ENCODE results near the gene FLOT1.
A peak's percentile ranks its signal among the peaks of the same experiment; 100 is the strongest.

The FLOT1 gene

GRCh38 chr6:30700340-30700739 is 42.1 kb downstream of the FLOT1 start:
- no peak for DNase-seq (ENCODE audit: low read depth in 2 of 2)

DNA sequence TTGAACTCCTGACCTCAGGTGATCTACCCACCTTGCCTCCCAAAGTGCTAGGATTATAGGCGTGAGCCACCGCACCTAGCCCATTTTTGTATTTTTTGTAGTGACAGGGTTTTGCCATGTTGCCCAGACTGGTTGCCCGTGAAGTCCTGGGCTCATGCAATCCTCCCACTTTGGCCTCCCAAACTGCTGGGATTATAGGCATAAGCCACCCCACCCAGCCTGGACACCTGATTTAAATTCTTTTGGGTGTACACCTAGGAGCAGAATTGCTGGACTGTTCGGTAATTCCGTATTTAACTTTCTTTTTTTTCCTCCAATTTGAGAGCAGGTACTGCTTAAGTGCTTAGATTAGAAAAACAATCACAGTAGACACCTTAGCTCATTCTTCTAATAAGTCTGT is 46.1 kb downstream of the FLOT1 start:
- DNase-seq (ENCODE audit: low read depth in 2 of 2), result no peak

DNA sequence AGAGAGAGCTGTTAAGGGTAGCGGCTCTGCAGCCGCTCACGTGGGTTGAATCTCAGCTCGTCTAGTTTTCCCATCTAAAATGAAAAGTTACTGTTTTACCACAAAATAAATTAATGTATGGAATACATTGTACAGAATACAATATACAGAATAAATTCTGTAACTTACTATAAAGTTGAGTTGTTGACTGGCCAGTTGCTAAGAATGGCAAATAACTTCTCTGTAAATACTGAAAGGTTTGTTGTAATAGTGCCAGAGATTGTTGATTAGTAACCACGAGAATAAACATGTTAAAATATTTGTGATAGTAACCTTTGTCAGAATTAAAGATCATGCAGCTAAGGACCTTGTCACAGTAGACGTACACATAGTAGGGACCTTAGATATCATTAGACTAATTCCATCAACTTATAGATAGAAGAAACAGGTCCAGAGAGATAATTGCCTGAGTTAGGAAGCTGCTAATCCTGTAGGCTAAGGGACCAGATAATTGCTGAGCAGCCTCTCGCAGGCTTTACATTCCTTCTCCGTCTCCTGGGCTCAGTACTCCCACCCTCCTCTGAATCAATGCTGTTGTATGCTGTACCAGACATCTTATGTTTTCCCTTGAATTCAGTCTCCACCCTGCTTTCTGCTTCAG is 51.2 kb downstream of the FLOT1 start:
- no peak for DNase-seq (ENCODE audit: low read depth in 2 of 2)

DNA sequence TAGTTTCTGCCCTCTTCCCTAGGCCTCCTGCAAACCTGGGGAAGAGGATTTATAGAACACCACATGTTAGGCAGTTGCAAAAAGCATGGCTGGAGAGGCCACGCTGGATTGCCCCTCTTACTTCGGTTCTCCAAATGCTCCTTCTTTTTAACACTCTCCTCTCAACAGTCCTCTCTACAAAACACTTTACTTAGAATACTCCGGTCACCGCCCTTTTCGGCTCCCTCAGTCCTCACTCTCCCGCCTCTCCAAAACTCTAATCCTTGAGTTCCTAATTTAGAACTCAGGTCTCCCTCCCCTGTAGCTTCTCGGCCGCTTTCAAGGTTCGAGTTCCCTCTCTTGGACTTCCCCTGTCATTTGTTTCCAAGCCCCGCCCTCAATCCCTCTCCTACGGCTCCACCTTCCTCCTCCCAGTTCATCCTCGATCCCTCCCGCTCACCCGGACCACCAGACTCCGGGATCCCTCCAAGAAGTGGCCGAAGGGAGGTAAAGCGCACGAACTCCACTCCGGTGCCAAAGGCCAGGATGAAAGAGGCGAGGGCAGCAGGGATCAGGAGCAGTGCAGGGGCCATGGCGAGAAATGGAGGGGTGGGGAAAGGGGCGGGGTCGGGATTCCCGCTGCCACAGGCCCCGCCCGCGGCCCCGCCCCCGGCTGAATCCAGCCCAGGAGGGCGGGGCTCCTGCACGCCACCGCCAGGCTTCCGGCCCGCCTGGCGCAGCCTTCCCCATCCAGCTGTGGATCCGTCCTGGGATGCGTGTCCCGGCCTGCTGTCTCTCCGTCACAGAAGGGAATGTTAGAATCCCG is 51.9 kb downstream of the FLOT1 start, which contains the start of gene NRM:
Gene NRM (minus strand): TSS at position 582 of the 805 bp plus-strand sequence. CDS start 10 bp downstream, at position 572.
- peak in 1 of 2 experiments; percentile 57 for DNase-seq (ENCODE audit: low read depth in 2 of 2)

GRCh38 chr6:30689985-30690384 is 52.5 kb downstream of the FLOT1 start:
- DNase-seq (ENCODE audit: low read depth in 2 of 2), result no peak

- no peak for DNase-seq (ENCODE audit: low read depth in 2 of 2)
Measured at GRCh38 chr6:30689022-30689865, 53.2 kb downstream of the FLOT1 start.

DNA sequence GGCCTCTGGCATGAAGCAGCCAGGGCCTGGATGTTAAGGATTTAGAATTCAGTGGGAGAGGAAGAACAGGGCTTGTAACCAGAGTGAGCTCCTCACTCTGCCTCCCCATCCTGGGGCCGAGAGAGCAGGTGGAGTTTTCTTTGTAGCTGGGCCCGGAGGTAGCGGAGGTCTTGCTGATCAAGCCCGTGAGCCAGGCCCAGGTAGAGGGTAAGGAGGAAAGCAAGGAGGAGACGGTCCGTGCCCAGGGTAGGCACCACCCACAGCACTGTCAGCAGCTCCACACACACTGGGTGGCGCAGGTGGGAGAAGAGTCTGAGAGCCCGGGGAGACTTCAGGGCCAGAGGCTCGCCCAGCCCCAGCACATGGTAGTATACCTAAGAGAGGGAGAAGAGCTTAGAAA is 53.9 kb downstream of the FLOT1 start:
- DNase-seq (ENCODE audit: low read depth in 2 of 2), result no peak

GRCh38 chr6:30687659-30688431 is 54.6 kb downstream of the FLOT1 start:
- DNase-seq (ENCODE audit: low read depth in 2 of 2), result no peak

- DNase-seq (ENCODE audit: low read depth in 2 of 2), result peak; percentile 83 to 87
Measured at GRCh38 chr6:30686908-30687658, 55.4 kb downstream of the FLOT1 start.

DNA sequence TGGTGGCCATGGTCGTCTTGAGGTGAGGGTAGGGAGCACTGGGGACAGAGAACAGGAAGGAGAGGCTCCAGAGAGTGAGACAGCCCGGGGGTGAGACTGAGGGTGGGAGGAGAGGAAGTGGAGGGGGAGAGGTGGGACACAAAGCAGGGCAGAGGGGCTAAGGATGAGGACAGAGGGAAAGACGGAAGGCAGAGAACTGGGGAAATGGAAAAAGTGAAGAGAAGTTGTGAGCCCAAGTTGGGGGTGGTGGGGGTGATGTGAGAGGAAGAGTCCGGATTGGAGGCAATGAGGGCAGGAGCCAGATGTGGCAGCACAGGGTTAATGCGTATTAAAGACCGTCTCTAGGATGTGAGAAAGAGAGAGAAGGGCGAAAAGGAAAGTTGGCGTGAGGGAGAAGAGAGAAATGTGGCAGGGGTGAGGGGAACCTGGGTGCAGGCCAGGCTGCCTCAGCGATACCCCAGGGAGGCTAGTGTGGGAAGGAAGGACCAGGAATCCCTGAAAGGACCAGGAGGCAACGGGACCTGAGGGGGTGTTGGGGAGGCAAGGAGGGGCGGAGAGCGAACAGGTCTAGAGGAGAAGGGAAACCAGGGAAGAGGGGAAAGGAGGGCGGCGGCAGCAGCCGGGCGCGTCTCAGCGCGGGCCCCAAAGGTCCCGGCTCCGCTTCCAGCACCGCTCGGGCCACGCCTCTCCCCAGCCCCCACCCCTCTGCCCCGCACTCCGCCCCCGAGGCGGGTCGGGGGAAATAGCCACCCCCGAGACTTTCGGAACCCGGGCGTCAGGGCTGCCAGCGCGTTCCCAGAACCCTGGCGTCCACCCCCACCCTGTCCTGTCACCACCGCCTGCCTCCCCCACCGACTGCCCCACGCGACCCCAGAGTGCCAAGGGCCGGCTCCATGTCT is 56.2 kb downstream of the FLOT1 start, which contains the start of gene PPP1R18:
Gene PPP1R18 (minus strand): TSS at position 637 of the 899 bp plus-strand sequence. CDS start 627 bp downstream, at position 10.
- DNase-seq (ENCODE audit: low read depth in 2 of 2), result no peak

DNA sequence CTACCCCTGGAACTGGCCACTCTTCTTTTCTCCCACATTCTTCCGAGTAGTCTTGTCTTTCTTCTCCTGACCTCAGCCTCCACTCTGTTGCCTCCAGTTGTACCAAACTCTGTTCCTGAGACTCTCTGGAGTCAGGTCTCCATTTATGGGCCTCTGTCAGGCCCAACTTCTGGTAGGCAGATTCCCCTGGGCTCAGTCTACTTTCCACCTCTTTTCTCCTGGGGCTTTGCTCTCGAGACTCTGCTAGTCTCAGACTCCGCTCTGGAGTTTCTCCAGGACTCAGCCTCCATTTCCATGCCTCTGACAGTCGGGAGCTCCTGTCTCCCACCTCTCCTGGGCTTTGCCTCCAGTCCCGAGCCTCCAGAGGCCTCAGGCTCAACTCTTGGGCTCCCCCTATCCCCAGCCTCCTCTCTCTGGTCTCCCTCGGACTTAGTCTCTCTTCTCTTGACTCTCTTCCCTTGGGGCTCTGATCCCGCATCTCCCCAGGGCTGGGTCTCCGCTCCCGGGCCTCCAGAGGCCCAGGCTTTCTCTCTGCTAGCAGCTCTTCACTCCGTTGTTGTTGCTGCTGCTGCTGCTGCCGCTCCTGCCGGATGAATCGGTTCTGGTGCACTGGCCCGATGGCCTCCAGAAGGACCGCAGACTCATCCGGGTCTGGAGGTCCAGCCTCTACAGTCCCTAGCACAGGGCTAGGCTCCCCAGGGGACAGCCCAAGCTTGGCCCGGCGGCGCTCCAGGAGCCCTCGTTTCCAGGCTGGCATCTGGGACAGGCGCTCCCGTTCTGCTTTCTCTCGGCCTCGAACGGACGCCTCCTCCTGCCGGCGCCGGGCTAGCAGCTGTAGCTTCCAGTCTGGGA is 57.1 kb downstream of the FLOT1 start:
- no peak for DNase-seq (ENCODE audit: low read depth in 2 of 2)

GRCh38 chr6:30684386-30685156 is 57.9 kb downstream of the FLOT1 start:
- no peak for DNase-seq (ENCODE audit: low read depth in 2 of 2)

- DNase-seq (ENCODE audit: low read depth in 2 of 2), result no peak
Measured at GRCh38 chr6:30683980-30684338, 58.5 kb downstream of the FLOT1 start.

- DNase-seq (ENCODE audit: low read depth in 2 of 2), result no peak
Measured at GRCh38 chr6:30683183-30683979, 59.1 kb downstream of the FLOT1 start.

- DNase-seq (ENCODE audit: low read depth in 2 of 2), result peak; percentile 69 to 70
Measured at GRCh38 chr6:30682143-30683117, 60.1 kb downstream of the FLOT1 start.

- DNase-seq (ENCODE audit: low read depth in 2 of 2), result no peak
Measured at GRCh38 chr6:30681766-30682142, 60.7 kb downstream of the FLOT1 start.
